Fibroblast of skin of back (primary cell): ENCODE results near the gene FHIT.

ENCODE experiments used
- DNase-seq: peaks from one replicate; pipeline ENCODE4 v3.0.0-alpha.2; 2013

The FHIT gene

DNA sequence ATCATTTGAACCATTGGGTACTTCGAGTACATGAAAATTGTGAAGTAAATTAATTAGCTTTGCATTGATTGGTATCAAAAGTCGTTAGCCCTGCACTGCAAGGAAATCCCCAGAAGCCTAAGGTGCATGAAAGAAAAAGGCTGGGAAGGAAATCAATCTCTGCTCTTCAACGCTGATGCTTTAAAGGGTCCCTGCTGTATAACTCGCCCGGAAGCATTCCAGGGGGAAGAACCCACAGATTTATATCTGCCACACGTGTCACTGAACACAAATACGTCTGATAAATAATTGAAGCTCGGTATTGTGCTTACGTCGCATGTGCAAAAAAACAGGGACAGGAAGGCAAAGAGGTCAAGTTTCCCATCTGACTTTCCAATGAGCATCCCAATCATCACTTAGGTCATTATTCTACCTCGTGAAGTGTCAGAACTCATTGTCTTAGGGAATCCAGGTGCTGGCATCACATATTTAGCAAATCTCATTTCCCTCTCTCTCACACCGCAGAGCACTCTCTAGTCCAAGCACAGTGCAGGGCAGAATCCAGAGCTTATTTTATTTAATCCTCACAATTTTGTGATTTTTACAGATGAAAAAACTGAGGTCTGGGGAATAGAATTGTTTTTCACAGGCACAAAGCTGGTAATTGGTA, 1397.1 kb downstream of the FHIT start:
- DNase-seq: no peak

DNA sequence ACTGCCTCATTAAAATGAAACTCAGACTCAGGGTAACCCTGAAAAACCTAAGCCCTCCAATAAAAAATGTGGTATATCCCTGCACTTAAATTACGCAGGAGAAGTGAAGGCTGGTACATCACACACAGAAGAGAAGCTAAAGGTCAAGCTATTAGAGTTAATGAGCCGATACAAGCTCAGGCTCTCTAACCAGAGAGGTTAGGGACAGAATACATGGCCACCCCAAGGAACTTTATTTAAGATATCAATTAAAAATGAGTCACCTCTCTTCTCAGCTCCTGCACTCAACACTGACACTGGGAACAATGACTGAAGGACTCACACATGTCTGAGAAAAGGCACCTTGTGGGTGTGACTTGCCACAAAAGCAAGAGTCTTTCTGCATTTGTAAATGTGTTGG, 1400.8 kb downstream of the FHIT start:
- no peak for DNase-seq

DNA sequence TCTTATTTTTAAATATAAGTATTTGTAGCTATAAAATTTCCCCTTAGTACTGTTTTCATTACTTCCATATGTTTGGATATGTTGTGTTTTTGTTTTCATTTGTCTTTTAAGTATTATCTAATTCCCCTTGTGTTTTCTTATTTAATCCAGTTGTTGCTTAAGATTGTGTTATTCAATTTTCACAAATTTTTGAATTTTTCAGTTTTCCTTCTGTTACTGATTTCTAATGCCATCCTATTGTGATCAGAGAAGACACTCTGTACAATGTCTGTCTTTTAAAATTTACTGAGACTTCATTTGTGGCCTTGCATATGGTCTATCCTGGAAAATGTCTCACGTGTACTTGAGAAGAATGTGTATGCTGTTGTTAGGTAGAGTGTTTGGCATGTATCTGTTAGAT, 1405.9 kb downstream of the FHIT start:
- DNase-seq: no peak

DNA sequence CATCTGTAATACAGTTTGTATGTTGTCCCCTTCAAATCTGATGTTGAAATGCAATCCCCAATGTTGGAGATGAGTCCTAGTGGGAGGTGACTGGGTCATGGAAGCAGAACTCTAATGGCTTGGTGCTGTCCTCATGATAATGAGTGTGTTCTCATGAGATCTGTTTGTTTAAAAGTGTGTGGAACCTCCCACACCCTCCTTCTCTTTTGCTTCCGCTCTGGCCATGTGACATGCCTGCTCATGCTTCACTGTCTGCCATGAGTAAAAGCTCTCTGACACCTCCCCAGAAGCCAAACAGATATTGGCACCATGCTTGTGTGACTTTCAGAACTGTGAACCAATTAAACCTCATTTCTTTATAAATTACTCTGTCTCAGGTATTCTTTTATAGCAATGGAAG, 1407.4 kb downstream of the FHIT start:
- no peak for DNase-seq

DNA sequence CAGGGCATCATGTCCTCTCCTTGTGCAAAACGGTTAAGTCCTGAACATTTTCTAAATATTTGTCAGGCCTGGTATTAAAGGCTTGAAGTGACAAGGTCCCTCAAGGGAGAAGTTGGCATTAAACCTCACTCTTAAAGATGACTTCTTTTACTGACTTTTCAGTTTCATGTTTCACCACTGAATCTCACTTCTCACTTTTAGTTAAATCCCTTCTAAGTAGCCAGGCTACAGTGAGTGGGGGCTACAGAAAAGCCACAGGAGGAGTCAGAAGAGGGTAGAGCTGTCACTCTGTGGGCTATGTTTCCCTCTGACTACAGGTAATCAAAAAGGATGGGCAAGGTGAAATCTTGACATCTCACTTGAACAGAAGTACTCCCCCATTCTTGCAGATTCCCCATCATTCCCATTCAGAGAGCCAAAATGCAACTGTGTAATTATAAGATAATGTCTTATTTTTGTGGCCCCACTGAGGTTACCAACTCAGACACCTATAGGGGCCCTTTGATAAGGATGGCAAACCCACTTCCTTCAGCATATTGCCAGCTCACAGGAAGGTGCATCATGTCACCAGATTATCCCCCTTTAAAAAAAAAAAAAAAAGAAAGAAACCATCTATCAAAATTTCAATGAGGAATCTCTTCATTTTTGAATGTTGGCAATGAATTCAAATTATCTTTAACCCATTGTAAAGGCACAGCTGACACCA, 1411.3 kb downstream of the FHIT start:
- no peak for DNase-seq

DNA sequence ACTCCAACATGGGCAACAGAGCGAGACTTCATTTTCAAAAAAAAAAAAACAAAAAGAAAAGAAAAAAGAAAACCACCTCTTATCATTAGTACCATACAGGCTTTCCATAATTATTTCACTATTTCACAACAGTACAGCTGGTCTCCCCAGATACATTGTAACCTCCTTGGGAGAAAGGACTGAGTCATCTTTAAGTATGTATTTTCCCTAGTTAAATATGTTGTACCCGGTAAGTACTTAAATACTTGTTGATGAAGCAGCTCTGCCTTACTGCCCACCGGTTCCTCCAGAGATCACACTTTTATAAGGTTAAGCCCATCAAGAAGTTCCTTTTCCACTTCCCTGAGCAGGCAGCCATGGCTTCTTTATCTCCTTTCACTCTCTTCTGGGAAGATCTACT, 1412.0 kb downstream of the FHIT start:
- peak; percentile 60 for DNase-seq

DNA sequence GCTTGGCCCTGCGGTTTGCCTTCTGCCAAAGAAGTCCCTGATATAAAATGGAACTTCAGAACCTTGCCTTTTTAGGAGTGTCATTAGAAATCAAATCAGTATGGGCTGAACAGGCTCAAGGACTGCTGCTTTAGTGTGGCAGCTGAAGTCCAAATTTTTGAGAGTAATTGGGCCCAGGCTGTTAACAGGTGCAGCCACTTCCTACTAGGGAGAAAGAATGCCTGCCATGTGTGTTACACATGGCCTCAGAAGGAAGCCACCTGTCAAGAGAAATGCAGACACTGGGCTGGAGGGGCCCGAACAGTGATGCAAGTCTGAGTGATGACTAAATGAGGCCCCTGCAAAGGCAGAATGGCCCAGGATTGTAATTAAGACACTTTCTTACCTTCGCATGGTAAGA, 1414.7 kb downstream of the FHIT start:
- DNase-seq: no peak

DNA sequence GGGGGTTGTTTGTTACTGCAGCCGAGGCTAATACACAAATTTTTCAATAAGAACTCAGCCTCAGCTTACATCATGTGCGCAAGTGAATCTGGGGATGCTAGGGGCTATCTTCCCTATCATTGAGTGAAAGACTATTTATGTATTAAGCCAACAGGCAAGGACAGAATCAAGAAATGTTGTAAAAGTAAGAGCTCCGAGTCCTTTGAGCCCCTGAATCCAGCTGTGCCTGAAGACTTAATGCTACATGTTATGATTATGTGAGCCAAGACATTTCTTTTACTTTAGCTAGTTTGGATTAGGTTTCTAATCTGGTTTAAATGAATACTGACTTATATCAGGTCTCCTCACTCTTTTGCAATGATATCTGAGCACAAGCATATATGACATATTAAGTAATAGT, 1418.5 kb downstream of the FHIT start:
- DNase-seq: no peak

DNA sequence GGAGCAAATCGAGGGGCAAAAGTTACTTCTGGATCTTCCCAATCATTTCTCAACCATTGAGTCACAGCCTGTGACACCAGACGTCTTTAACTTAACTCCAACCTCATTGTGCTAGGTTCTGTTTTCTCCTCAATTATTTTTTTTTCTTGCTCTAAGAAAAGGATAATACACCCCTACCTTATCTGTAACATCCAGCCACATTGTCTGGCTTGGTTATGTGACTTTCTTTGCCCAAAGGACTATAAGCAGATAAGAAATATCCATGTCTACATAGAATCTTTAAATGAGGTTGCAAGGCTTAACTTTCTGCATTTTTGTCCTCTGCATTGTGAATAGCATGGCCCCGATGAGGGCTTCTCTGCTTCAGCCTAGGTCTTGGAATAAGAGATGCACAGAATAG, 1419.0 kb downstream of the FHIT start:
- no peak for DNase-seq

DNA sequence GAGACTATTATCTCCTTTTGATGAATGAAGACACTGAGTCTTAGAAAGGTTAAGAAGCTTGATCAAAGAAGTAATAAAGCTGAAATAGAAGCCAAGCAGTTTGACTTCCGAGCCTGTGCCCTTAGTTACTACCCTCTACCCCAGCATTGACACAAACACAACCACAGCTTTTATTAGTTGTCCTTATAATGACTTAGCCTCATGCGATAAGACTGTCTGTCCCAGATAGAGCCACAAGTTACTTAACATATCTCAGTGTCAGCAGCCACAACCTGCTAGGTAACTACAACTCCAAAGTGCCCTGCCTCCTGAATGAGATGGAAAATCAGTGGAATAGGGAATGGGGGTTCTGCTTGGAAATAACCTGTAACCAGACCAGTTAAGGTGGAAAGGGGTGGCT, 1419.9 kb downstream of the FHIT start:
- DNase-seq: no peak

DNA sequence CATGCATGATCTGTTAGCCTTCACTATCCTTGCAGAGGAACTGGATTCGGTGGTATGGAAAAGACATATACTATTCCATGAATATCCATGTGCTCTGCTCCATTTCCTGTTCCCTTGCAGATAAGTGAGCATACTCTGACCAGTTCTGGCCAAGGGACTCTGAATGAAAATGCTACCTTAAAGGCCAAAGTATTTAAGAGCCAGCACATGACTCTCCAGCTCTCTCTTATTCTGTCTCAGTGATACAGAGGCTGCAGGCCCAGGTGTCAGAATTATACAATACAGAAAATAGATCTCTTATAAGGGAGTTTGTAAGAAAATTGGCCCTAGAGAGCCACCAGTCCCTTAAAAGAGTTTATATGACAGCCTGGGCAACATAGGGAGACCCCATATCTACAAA, 1421.7 kb downstream of the FHIT start:
- no peak for DNase-seq

DNA sequence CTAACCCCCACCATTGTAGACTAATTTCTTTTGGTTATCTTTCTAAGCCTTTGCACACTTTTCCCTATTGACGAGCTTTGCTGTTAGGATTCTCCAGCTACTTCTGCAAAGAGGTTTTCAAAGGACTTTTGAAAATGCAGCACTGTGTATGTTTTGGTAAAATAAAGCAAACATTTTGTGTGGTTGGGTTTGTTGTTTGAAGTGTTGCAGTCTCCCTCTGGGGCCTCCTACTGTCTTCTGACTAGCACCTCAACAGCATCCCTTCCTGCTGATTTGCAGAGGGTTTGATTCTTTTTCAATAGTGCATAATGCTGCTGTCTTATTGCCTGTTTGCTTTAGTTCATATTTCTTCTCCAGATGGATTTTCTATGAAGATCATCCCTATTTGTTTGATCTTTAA, 1426.4 kb downstream of the FHIT start:
- no peak for DNase-seq

DNA sequence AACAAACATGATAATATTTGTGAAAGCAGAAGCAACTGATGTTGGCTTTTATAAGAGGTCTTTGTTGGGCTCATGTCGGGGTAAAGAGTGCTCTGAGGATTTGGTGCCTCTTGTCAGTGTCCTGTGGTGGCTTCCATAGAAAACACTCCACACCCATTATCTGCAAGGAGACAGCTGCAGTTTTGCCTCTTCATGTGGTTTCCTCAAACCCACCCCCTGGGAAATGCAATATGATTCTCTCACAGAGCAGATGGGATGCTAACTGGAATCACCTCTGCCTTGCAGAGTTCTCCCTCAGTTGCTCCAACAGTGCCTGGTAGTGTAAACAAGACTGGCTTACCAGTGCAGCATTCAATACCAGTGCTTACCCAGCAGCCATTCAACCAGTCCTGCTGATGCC, 1430.0 kb downstream of the FHIT start:
- no peak for DNase-seq

DNA sequence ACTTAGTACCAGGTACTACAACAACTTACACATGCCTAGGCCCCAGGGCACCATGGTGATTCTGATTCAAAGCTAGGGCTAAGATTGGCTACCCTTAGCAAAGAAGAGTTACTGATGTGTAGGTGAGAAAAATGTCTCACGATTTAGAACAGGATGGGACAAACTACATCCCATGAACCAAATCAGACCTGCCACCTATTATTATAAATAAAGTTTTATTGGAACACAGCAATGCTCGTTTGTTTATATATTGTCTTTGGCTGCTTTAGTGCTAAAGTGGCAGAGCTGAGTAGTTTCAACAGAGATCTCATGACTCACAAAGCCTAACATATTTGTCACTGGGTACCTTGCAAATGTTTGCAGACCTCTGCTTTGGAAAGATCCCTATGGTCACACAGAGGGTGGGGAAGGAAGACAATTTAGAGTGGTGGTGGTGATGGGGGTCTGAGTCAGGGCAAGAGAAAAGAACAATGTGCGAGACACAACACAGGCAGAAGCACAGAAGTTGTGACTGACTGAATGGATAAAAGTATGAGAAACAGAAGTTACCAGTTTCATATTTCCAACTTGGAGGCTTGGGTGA, 1430.8 kb downstream of the FHIT start:
- DNase-seq: peak; percentile 80

DNA sequence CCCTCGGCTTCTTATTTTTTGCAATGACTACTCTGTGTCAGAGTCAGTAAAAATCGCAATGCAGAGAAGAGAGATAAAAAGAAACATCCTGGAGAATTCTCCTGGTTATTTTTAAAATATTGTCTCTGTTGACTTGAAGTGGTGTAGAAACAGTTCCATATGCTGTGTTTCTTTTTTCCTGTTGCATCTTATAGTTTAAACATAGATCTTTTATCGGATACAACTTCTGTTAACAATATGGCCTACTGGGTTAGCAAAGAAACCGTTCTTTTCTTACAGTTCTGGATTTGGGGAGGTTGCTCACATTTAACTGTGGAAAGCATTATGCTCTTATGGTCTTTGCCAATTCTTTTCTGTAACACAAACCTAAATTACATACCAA, 1432.3 kb downstream of the FHIT start:
- no peak for DNase-seq

DNA sequence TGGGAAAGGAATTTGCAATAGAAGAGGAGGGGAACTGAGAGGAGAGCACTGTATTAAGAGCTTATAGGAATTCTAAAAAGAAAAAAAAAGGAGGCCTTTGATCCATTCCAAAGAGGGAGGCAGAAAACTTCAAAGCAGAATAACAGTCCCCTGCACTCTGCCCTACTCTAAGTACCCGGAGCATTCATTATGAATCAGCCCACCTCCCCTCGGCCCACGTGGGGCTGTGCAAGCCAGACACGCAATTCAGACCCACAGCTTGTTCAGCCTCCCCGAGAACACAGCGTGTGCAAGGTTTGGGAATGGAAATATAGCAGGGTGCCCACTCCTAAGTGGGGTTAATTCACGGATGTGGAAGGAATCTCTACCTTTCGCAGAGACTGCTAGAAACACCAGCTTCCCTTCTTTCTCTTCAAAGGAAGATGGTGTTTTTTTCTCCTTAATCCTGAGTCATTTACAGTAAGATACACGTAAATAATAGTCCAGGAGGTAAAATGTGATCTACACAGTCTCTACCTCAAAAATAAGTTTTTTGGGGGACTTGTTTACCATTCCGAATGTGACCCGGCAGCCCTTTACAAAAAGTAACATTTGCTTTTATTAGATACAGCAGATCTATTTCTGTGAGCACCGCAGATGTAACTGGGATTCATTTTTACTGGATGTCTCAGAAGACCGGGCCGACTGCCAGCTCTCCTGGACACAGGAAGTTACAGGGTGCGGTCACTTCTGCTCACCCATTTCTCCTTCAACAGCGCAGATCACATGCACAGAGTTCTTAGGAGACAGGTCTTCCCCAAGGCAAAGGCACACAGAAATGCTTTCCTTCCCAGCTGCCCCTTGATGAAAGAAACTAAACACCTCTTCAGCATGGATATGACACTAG, 1433.0 kb downstream of the FHIT start:
- DNase-seq: peak; percentile 99

DNA sequence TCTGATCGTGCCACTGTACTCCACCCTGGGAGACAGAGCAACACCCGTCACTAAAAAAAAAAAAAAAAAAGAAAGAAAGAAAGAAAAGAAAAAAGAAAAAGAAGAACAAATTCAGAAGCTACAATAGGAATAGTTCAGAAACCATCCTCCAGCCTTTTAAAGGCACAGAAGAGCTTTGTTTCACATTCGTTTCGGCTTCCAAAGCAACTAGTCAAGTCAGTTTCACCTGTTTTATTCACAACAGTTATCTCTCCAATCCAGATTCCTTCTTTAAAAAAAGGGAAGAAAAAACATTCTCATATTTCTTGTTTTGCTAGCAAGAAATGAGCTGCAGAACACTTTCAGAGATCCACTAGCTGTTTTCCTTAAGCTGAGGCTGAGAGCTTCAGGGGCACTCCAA, 1433.7 kb downstream of the FHIT start:
- peak; percentile 21 for DNase-seq

DNA sequence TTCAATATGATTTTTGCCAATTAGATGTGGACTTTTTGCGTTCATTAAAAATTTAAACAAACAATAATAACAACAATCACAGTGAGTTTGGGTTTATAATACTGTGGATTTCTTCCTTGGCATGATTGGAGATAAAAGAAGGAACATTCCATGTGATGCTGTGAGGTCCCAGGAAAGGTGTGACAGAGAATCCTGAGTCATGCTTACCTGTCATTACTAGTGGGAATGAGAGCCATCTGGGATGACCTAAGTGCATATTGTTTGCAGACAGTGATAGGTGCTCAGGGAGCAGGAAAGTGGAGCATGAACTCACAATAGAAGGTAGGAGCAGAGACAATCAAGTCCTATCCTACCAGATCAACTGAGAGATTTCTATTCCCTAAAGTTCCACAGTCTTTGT, 1434.9 kb downstream of the FHIT start:
- DNase-seq: no peak

DNA sequence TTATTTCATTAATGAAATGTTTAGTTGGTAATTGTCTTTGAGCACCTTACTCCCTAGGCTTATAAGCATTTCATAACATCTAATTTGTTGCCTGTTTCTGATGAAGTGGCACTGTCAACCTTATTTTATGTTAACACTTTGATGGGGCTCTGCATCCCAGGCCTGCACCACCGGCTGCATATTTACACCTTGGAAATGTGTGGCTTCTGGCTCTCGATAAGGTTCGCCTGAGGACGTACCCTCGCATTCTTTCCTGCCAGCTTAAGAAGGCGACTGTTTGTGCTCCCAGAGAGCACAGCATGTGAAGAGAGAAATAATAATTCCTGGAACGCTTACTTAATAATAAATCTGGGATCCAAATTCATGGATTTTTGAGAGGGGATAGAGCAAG, 1438.1 kb downstream of the FHIT start:
- no peak for DNase-seq

DNA sequence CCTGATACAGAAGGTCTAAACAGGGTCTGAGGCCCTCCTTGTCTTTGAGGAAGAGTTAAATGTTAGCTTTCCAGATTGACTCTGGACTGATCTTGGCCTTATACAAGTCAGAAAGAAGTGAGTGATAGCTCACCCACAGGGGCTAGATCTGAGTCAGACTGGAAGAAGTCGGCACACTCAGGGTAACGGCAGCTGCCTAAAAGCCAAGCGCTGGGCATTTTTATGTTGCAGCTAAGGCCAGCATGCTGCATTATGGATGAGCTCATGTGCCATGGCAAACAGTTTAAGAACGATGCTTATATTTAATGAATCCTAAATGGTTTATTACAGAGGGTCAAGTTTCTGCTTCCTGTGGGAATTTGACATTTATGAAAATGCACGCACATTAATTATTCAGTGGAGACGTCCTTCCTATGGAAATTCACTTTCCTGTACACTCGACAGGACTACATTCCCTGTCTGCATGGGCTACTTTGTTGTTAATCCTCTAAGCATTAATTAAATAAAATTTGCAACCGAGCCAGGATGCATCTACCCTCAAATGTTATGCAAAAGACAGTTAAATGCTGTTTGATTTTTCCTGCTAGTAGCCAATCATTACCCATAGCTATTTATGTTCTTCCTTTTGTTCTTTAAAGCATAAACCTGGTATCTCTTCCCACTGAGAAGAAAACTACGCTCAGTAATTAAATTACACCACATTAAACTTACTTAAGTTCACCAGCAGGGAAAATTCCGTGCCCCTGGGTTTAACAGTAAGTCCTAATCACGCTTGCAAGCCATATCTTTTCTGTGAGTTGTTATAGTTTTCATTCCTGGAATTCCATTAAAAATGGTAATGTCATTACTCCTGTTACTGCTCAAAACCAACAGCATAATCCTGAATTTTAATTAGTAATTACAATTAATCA, 1438.8 kb downstream of the FHIT start:
- peak; percentile 53 for DNase-seq

DNA sequence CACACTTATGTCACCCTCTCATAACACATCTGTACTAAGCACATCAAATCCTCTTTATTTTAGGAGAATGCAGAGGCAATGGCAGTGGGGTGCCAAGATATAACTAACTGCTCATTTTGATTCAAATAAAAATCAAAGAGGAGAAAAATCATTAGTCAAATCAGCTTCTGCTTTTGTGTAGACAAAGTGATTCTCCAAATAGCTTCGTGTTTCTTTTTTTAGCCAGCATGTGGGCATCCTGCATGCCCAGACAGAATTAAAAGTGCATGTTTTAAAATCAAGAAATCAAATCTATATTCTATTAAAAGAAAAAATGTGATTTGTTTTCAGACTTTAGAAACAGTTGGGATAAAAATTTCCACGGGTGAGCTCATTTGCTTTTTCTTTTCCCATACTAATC, 1440.1 kb downstream of the FHIT start:
- no peak for DNase-seq

DNA sequence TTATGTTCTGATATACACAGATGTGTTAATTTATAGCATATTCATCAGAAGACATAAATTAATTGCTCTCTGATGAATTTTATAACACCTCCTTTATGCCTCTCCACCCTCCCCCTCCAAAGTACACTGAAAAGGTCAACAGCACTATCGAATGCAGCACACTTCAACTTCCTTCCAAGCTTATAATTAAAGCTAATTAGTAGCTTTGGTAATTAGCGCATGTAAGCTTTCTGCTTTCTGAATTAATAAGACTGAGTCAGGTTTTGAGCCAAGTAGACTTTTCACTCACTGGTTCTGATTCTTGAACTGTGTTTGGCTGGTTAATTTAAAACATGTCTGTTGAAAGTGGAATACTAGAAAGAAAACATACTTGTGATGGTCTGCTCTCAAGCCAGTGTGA, 1440.6 kb downstream of the FHIT start:
- DNase-seq: no peak
